ENCODE data around the gene EXOC4.
A peak's percentile ranks its signal among the peaks of the same experiment; 100 is the strongest.

EXOC4 gene

DNA sequence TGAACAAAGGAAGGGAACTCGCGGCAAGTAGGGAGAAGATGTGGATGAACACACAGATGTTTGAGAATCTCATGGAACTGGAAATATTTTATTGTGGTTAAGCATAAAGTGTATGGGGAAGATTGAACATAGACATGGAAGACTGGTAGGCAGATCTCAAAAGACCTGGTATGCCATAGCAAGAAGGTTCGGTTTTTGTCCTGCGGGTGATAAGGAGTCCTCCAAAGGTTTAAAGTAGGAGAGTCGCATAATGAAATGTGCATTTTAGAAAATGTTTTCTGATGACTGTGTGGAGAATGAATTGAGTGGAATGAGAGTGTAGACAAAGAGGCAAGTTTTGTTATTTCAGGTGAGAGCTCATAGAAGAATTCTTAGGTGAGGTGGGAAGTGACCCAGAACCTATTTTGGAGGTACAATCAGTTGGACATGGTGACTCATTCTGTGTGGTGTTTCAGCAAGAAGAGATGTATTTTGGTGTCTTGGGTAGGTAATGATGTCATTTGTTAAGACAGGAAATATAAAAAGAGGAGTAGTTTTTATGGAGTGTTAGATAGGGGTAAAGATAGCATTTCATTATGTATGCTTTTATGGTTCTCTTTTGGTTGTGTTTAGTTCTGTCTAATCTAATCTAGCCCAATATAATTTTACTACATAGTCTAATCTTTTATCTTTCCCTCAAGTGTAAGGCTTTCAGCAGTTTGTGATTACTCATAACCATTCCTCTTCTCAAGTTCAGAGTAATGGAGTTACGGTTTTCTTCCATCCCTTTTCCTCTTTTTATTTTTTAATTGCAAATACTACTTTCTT lies 239.2 kb downstream of the EXOC4 start (continued):
- TF ChIP-seq PRDM10 (tag by site-specific recombination; IDR thresholded peaks at IDR 0.05) (peak; percentile 67), HOXD13 (CRISPR knock-in tag; IDR thresholded peaks at IDR 0.05; ENCODE audit: borderline replicate concordance) (peak; percentile 95), HIC1 (tag by site-specific recombination; IDR thresholded peaks at IDR 0.05) (peak; percentile 99), ZNF449 (tag by site-specific recombination; IDR thresholded peaks at IDR 0.05) (peak; percentile 73), HOXA7 (CRISPR knock-in tag; IDR thresholded peaks at IDR 0.05; ENCODE audit: borderline replicate concordance) (no peak), ZNF266 (tag by site-specific recombination; IDR thresholded peaks at IDR 0.05; ENCODE audit: low read depth) (0 out of 2 replicates have a peak, but pooled peaks have one; percentile 12), ZNF701 (tag by site-specific recombination; IDR thresholded peaks at IDR 0.05) (no peak), ZNF768 (tag by site-specific recombination; IDR thresholded peaks at IDR 0.05) (no peak), ZNF660 (tag by site-specific recombination; IDR thresholded peaks at IDR 0.05) (peak; percentile 36; the same call in 1 of the 2 replicates), ZNF214 (tag by site-specific recombination; IDR thresholded peaks at IDR 0.05; ENCODE audit: borderline replicate concordance) (no peak), ZNF202 (tag by site-specific recombination; IDR thresholded peaks at IDR 0.05; ENCODE audit: borderline replicate concordance) (no peak), ZNF362 (tag by site-specific recombination; IDR thresholded peaks at IDR 0.05) (peak; percentile 95), MEIS1 (CRISPR knock-in tag; IDR thresholded peaks at IDR 0.05; ENCODE audit: borderline replicate concordance) (no peak), ZNF549 (tag by site-specific recombination; IDR thresholded peaks at IDR 0.05) (no peak; the same call in 1 of the 2 replicates), ZNF138 (tag by site-specific recombination; IDR thresholded peaks at IDR 0.05; ENCODE audit: borderline replicate concordance) (peak; percentile 88; the same call in 1 of the 2 replicates), YY2 (tag by site-specific recombination; IDR thresholded peaks at IDR 0.05) (peak; percentile 68), ZNF350 (tag by site-specific recombination; IDR thresholded peaks at IDR 0.05) (no peak), ZNF302 (tag by site-specific recombination; IDR thresholded peaks at IDR 0.05; ENCODE audit: low read depth) (0 out of 2 replicates have a peak, but pooled peaks have one; percentile 26), RBAK (tag by site-specific recombination; IDR thresholded peaks at IDR 0.05) (0 out of 2 replicates have a peak, but pooled peaks have one; percentile 45), EGR2 (tag by site-specific recombination; IDR thresholded peaks at IDR 0.05; ENCODE audit: low read depth) (no peak), ZNF184 (tag by site-specific recombination; IDR thresholded peaks at IDR 0.05) (peak; percentile 64; the same call in 1 of the 2 replicates)
- TF ChIP-seq, protein P1, sequence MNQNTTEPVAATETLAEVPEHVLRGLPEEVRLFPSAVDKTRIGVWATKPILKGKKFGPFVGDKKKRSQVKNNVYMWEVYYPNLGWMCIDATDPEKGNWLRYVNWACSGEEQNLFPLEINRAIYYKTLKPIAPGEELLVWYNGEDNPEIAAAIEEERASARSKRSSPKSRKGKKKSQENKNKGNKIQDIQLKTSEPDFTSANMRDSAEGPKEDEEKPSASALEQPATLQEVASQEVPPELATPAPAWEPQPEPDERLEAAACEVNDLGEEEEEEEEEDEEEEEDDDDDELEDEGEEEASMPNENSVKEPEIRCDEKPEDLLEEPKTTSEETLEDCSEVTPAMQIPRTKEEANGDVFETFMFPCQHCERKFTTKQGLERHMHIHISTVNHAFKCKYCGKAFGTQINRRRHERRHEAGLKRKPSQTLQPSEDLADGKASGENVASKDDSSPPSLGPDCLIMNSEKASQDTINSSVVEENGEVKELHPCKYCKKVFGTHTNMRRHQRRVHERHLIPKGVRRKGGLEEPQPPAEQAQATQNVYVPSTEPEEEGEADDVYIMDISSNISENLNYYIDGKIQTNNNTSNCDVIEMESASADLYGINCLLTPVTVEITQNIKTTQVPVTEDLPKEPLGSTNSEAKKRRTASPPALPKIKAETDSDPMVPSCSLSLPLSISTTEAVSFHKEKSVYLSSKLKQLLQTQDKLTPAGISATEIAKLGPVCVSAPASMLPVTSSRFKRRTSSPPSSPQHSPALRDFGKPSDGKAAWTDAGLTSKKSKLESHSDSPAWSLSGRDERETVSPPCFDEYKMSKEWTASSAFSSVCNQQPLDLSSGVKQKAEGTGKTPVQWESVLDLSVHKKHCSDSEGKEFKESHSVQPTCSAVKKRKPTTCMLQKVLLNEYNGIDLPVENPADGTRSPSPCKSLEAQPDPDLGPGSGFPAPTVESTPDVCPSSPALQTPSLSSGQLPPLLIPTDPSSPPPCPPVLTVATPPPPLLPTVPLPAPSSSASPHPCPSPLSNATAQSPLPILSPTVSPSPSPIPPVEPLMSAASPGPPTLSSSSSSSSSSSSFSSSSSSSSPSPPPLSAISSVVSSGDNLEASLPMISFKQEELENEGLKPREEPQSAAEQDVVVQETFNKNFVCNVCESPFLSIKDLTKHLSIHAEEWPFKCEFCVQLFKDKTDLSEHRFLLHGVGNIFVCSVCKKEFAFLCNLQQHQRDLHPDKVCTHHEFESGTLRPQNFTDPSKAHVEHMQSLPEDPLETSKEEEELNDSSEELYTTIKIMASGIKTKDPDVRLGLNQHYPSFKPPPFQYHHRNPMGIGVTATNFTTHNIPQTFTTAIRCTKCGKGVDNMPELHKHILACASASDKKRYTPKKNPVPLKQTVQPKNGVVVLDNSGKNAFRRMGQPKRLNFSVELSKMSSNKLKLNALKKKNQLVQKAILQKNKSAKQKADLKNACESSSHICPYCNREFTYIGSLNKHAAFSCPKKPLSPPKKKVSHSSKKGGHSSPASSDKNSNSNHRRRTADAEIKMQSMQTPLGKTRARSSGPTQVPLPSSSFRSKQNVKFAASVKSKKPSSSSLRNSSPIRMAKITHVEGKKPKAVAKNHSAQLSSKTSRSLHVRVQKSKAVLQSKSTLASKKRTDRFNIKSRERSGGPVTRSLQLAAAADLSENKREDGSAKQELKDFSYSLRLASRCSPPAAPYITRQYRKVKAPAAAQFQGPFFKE (tag by site-specific recombination; IDR thresholded peaks at IDR 0.05; ENCODE audit: borderline replicate concordance): no peak
